Pancreas (tissue), 10 donors: ENCODE results near the gene QKI. TPM values are rescaled to one million over a fixed set of nuclear protein-coding genes. Genes with fewer than 3 reads are reported as not detected.

Source experiments
- ATAC-seq, 4 donors: fragments of 200-7000 bp; cut with Tn5 transposase; one replicate each; pipeline versions ENCODE4 v1.8.0 to v1.9.1; 2020; ENCODE audit warnings: mild to moderate bottlenecking in 4 of 4, moderate library complexity in 4 of 4
- DNase-seq, 6 donors: peaks; one replicate each; pipeline ENCODE4 v3.0.0-alpha.2; 2020
- FAIRE-seq: peaks from 2 replicates; lab custom pipeline; 2012; peaks lifted over from hg19 to GRCh38; lab: Jason Lieb, UNC
- H3K27ac ChIP-seq, 4 donors: fragments of 200-600 bp; sonication (generic); 1 replicate in 3 of 4; 2 replicates in 1 of 4; pipeline versions ENCODE4 v1.5.0 to v1.8.0; 2020
- H3K27me3 ChIP-seq, 4 donors: fragments of 200-600 bp; one replicate each; pipeline ENCODE4 v1.8.0; 2021
- H3K36me3 ChIP-seq, 3 donors: fragments of 200-600 bp; sonication (generic) in 1 of 3; one replicate each; pipeline versions ENCODE4 v1.5.0 to v1.8.0; 2020 to 2021
- H3K4me1 ChIP-seq, 3 donors: fragments of 200-600 bp; one replicate each; pipeline ENCODE4 v1.8.0; 2021
- H3K4me3 ChIP-seq, 4 donors: fragments of 200-600 bp; sonication (generic) in 2 of 4; one replicate each; pipeline versions ENCODE4 v1.5.0 to v1.8.0; 2020 to 2021
- H3K9me3 ChIP-seq, 4 donors: fragments of 200-600 bp; one replicate each; pipeline ENCODE4 v1.8.0; 2021
- WGBS, 2 donors: extraction: QIAGEN DNeasy Blood & Tissue Kit; methylation state at CpG; one replicate each; pipeline ENCODE4 v1.1.7; 2013; 5-methylcytosine and 5-hydroxymethylcytosine counted together
- intact Hi-C, 3 donors: fragments of 100-400 bp; cut with DNase I; formaldehyde crosslinking; loops; one replicate each; pipeline versions ENCODE4 v1.11.1 to v1.14.2; 2022
- polyA plus RNA-seq, 2 donors: library from polyadenylated mRNA; stranded (reverse); fragments of 200-250 nt; gene quantifications; one replicate each; pipeline ENCODE4 v1.2.3, GENCODE V29; 2013
- total RNA-seq, 6 donors: library from RNA; stranded (reverse); fragmentation: NEBNext Ultra II Directional in 4 of 6; extraction: Animal tissue kit (Norgen Biotek cat#: 25700) in 4 of 6; gene quantifications; one replicate each; pipeline versions ENCODE4 v1.2.1 to v1.2.4, GENCODE V29; 2021 to 2023
- TF ChIP-seq, protein P1 (sequence below), 4 donors: fragments of 200-600 bp; sonication (generic) in 3 of 4; IDR thresholded peaks; one replicate each; pipeline versions ENCODE4 v1.5.0 to v1.8.0; 2021; ENCODE audit warnings: antibody characterized with exemption in 4 of 4
- donor health status: healthy with polysubstance abuse.
- donor health status: DM: no; HTN: no; CAD: no; lungs with moderate emphysema.
- donor health status: DM: no; HTN: no; CAD: no.
- donor health status: control.
- donor health status: control.
- donor health status: Bipolar disorder and iron deficiency.
- donor health status: DM: yes; HTN: yes; CAD: no.
- donor health status: DM: no; HTN: no; CAD: no.
- donor health status: DM: no; HTN: no; CAD: no.
- donor health status: DM: yes; HTN: yes; CAD: no.

Gene QKI
- total and polyA plus RNA-seq, 8 donors: 9.0 to 52.6 (median 21.6) TPM

DNA sequence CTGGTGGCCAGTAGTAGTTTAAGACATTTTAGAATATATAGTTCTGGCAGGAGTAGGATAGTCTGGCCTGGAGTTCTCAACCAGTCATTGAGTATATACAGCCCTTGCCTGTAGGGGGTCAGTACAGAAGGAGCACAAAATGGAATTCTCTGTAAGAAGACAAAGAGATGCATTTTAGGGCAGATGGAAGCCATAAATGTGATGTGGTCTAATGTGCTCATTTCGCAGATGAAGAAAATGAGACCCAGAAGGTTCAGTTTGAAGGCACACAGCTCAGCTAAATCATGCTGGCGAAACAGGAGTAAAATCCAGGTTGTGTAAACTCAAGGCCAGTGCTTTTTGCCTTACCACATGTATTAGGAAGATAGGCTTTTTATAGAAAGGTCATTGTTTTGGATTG lies 29.6 kb downstream of the QKI start:
- 42 to 57% methylated on average over 2 of the region's 2 CpGs for WGBS, 2 donors
- TF ChIP-seq, protein P1, sequence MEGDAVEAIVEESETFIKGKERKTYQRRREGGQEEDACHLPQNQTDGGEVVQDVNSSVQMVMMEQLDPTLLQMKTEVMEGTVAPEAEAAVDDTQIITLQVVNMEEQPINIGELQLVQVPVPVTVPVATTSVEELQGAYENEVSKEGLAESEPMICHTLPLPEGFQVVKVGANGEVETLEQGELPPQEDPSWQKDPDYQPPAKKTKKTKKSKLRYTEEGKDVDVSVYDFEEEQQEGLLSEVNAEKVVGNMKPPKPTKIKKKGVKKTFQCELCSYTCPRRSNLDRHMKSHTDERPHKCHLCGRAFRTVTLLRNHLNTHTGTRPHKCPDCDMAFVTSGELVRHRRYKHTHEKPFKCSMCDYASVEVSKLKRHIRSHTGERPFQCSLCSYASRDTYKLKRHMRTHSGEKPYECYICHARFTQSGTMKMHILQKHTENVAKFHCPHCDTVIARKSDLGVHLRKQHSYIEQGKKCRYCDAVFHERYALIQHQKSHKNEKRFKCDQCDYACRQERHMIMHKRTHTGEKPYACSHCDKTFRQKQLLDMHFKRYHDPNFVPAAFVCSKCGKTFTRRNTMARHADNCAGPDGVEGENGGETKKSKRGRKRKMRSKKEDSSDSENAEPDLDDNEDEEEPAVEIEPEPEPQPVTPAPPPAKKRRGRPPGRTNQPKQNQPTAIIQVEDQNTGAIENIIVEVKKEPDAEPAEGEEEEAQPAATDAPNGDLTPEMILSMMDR (IDR thresholded peaks at IDR 0.05): no peak
- Histone ChIP-seq H3K27me3 (no peaks in the 10 kb centered on the region), H3K9me3 (no peaks in the 10 kb centered on the region), H3K4me1 (peaks cover 6 to 20% (median 18%) of the 10 kb centered on the region in 3 donors), H3K4me3 (no peak overlapping the region), H3K36me3 (no peaks in the 10 kb centered on the region), H3K27ac (no peak overlapping the region)
- intact Hi-C loops: no loop called here
- DNase-seq: no peak
- peak in 3 of 4 donors; percentile 43 to 75 (median 69) for ATAC-seq
- FAIRE-seq: no peak

DNA sequence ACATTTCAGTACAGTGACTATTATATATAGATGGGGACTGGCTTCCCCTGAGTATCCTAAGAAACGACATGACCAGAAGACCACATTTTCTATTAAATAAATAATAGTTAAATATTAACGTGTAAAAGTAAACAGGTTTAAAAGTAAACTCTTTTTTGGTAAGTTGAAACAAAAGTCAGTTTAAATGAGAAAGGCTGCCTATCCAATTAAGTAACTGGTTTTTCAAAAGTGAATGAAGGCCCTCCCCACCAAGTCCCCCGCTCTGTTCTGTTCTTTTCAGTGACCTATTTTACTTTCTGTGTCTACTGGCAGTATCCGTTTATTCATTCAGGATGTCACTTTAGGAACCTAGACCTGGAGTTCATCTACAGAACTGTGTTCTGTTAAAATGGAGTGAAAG lies 32.0 kb downstream of the QKI start:
- DNase-seq (no peak), ATAC-seq (peak in 2 of 4 donors; percentile 21 to 51), FAIRE-seq (no peak)
- WGBS, 2 donors: 40 to 46% methylated on average over 4 of the region's 4 CpGs
- H3K27me3 ChIP-seq: no peaks in the 10 kb centered on the region
- H3K9me3 ChIP-seq: no peaks in the 10 kb centered on the region
- no peaks in the 10 kb centered on the region for H3K36me3 ChIP-seq
- H3K4me3 ChIP-seq: no peak overlapping the region
- no peak overlapping the region for H3K27ac ChIP-seq
- TF ChIP-seq, protein P1 (IDR thresholded peaks at IDR 0.05): no peak
- H3K4me1 ChIP-seq: peaks cover under 1 to 9% (median 8%) of the 10 kb centered on the region in 3 donors
- intact Hi-C loops: no loop called here

DNA sequence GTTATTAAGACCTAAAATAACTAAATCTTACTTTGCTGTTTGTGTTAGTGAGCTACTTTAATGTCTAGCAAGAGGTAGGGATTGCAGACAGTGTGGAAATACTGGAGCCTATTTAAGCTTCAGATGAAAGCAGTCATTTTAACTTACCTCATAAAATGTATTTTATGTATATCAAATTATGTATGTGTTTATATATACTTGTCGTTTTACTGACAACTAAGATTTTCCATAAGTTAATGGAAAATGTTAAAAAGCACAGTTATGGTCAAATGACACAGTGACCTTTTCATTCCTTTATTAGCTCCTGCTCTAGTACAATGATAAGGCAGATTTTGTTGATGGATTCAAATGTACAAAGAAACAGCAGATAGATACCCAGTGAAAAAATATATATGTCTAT lies 34.6 kb downstream of the QKI start:
- WGBS, 2 donors: 7 to 9% methylated on average over 1 of the region's 1 CpG
- ATAC-seq (no peak), DNase-seq (no peak), FAIRE-seq (no peak)
- peaks cover 0 to 19% (median 14%) of the 10 kb centered on the region in 3 donors for H3K4me1 ChIP-seq
- no peaks in the 10 kb centered on the region for H3K27me3 ChIP-seq
- H3K27ac ChIP-seq: no peak overlapping the region
- no peaks in the 10 kb centered on the region for H3K9me3 ChIP-seq
- intact Hi-C loops: no loop called here
- TF ChIP-seq, protein P1 (IDR thresholded peaks at IDR 0.05): no peak
- no peaks in the 10 kb centered on the region for H3K36me3 ChIP-seq
- H3K4me3 ChIP-seq: no peak overlapping the region

DNA sequence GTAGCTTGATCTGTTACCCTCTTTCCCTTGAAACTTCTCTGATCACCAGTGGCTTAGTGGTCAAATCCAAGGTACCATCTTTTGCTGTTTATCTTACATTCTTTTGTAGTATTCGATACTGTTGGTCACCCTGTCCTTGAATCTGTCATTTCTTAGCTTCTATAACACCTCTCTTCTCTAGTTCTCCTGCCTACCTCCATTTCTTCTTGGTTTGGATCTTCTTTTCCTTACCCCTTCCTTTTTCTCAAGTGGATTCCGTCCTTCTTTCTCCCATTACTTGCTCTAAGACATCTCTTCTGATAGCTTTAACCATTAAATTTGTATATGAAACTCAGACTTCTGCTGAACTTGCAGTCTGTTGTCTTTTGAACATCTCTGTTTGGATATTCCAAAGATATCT lies 39.9 kb downstream of the QKI start:
- TF ChIP-seq, protein P1 (IDR thresholded peaks at IDR 0.05): no peak
- Histone ChIP-seq H3K27ac (no peak overlapping the region), H3K27me3 (no peaks in the 10 kb centered on the region), H3K9me3 (no peaks in the 10 kb centered on the region), H3K36me3 (no peaks in the 10 kb centered on the region), H3K4me1 (peaks cover 0 to 24% (median 10%) of the 10 kb centered on the region in 3 donors), H3K4me3 (no peak overlapping the region)
- WGBS, 2 donors: 85 to 89% methylated on average over 2 of the region's 2 CpGs
- no peak for DNase-seq
- FAIRE-seq: no peak
- no peak for ATAC-seq
- intact Hi-C loops: no loop called here

DNA sequence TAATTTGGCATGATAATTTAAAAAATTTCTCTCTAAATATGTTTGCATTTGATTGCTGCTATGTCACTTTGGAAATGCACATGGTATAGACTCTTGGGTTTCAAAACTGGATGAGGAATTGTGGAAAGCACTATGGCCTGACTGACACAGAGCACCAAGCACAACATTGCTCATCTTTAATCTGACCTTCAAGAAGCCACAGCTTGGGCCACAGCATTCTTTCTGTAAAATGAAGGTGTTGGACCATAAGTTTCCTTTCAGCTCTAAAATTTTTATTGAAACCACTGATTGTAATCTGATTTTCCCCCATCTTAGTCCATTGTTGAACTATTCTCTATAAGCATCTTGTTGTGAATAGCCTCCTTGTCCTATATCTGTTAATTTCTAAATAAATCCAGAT lies 41.0 kb downstream of the QKI start:
- Histone ChIP-seq H3K4me3 (no peak overlapping the region), H3K27ac (no peak overlapping the region), H3K4me1 (peaks cover 4 to 24% (median 10%) of the 10 kb centered on the region in 3 donors), H3K36me3 (no peaks in the 10 kb centered on the region), H3K27me3 (no peaks in the 10 kb centered on the region), H3K9me3 (no peaks in the 10 kb centered on the region)
- intact Hi-C loops: no loop called here
- ATAC-seq (no peak), FAIRE-seq (no peak), DNase-seq (no peak)
- TF ChIP-seq, protein P1 (IDR thresholded peaks at IDR 0.05): no peak
